ENCODE measurements around the gene CHAC2.

- no peak for TF ChIP-seq CTCF (IDR thresholded peaks at IDR 0.05)
- no peak for TF ChIP-seq CREB1 (CRISPR knock-in tag; IDR thresholded peaks at IDR 0.05)
- TF ChIP-seq ZNF512 (CRISPR knock-in tag; IDR thresholded peaks at IDR 0.05; ENCODE audit: borderline replicate concordance), result no peak
- no peak for TF ChIP-seq AFF4 (CRISPR knock-in tag; IDR thresholded peaks at IDR 0.05; ENCODE audit: borderline replicate concordance)
- no peak for TF ChIP-seq USF2 (CRISPR knock-in tag; IDR thresholded peaks at IDR 0.05)
- no peak for TF ChIP-seq ESRRA (CRISPR knock-in tag; IDR thresholded peaks at IDR 0.05; ENCODE audit: borderline replicate concordance)
- TF ChIP-seq NR1H2 (CRISPR knock-in tag; IDR thresholded peaks at IDR 0.05), result no peak
- TF ChIP-seq TCF7 (CRISPR knock-in tag; IDR thresholded peaks at IDR 0.05; ENCODE audit: low read depth), result no peak
- no peak for TF ChIP-seq ZNF138 (CRISPR knock-in tag; conservative IDR thresholded peaks at IDR 0.05)
- no peak for TF ChIP-seq TEAD4 (CRISPR knock-in tag; IDR thresholded peaks at IDR 0.05)
- TF ChIP-seq FOXP1 (CRISPR knock-in tag; IDR thresholded peaks at IDR 0.05; ENCODE audit: borderline replicate concordance), result no peak
These were observed 15.2 kb upstream of the CHAC2 start for GRCh38 chr2:53752385-53752784.
